ENCODE data around the gene LMBRD1. TPM values are rescaled to one million over a fixed set of nuclear protein-coding genes. Genes with fewer than 3 reads are reported as not detected.

The LMBRD1 gene
- total and polyA plus RNA-seq, 7 donors: 19.7 to 37.0 (median 25.5) TPM

- Histone ChIP-seq H3K4me3 (no peak overlapping the region), H3K4me1 (no peaks in the 10 kb centered on the region), H3K27me3 (ENCODE audit: insufficient read depth in 3 of 3, low read length in 2 of 3) (no peaks in the 10 kb centered on the region), H3K9me3 (no peaks in the 10 kb centered on the region), H3K27ac (no peak overlapping the region), H3K36me3 (ENCODE audit: insufficient read depth in 1 of 2, low read depth in 1 of 2) (no peaks in the 10 kb centered on the region)
- no peak for TF ChIP-seq CTCF (IDR thresholded peaks at IDR 0.05)
- WGBS, 3 donors: 90 to 94% (median 91%) methylated on average over 1 of the region's 1 CpG
- intact Hi-C loops (cut with DNase I): no loop called here
- ATAC-seq: no peak
- DNase-seq: no peak
These were observed 23.6 kb upstream of the LMBRD1 start for GRCh38 chr6:69820438-69820837.

- TF ChIP-seq CTCF (IDR thresholded peaks at IDR 0.05): no peak
- Histone ChIP-seq H3K27ac (no peak overlapping the region), H3K9me3 (no peaks in the 10 kb centered on the region), H3K4me1 (no peaks in the 10 kb centered on the region), H3K4me3 (no peak overlapping the region), H3K27me3 (ENCODE audit: insufficient read depth in 3 of 3, low read length in 2 of 3) (no peaks in the 10 kb centered on the region), H3K36me3 (ENCODE audit: insufficient read depth in 1 of 2, low read depth in 1 of 2) (no peaks in the 10 kb centered on the region)
- DNase-seq: no peak
- 99 to 100% (median 100%) methylated on average over 1 of the region's 1 CpG for WGBS, 3 donors
- intact Hi-C loops (cut with DNase I): no loop called here
- ATAC-seq: no peak
These were observed 23.2 kb upstream of the LMBRD1 start for GRCh38 chr6:69820018-69820417.

GRCh38 chr6:69819138-69819537 lies 22.3 kb upstream of the LMBRD1 start:
- H3K27me3 ChIP-seq (ENCODE audit: insufficient read depth in 3 of 3, low read length in 2 of 3): no peaks in the 10 kb centered on the region
- WGBS, 3 donors: 88 to 93% (median 91%) methylated on average over 4 of the region's 4 CpGs
- H3K36me3 ChIP-seq (ENCODE audit: insufficient read depth in 1 of 2, low read depth in 1 of 2): no peaks in the 10 kb centered on the region
- no peak overlapping the region for H3K27ac ChIP-seq
- no peak for ATAC-seq
- no peak for TF ChIP-seq CTCF (IDR thresholded peaks at IDR 0.05)
- no peaks in the 10 kb centered on the region for H3K4me1 ChIP-seq
- no peak for DNase-seq
- no peaks in the 10 kb centered on the region for H3K9me3 ChIP-seq
- no peak overlapping the region for H3K4me3 ChIP-seq
- intact Hi-C loops (cut with DNase I): no loop called here

GRCh38 chr6:69818223-69818930 lies 21.6 kb upstream of the LMBRD1 start:
- ATAC-seq: no peak
- H3K27ac ChIP-seq: no peak overlapping the region
- no peak for DNase-seq
- WGBS, 3 donors: 94 to 100% (median 95%) methylated on average over 2 of the region's 2 CpGs
- H3K9me3 ChIP-seq: no peaks in the 10 kb centered on the region
- intact Hi-C loops (cut with DNase I): no loop called here
- TF ChIP-seq CTCF (IDR thresholded peaks at IDR 0.05): no peak
- H3K4me1 ChIP-seq: no peaks in the 10 kb centered on the region
- H3K36me3 ChIP-seq (ENCODE audit: insufficient read depth in 1 of 2, low read depth in 1 of 2): no peaks in the 10 kb centered on the region
- no peak overlapping the region for H3K4me3 ChIP-seq
- no peaks in the 10 kb centered on the region for H3K27me3 ChIP-seq (ENCODE audit: insufficient read depth in 3 of 3, low read length in 2 of 3)

- no peak overlapping the region for H3K4me3 ChIP-seq
- no peak for TF ChIP-seq CTCF (IDR thresholded peaks at IDR 0.05)
- no peak for ATAC-seq
These were observed 20.5 kb upstream of the LMBRD1 start for GRCh38 chr6:69817358-69817757.

More at GRCh38 chr6:69817358-69817757, 20.5 kb upstream of the LMBRD1 start:
- H3K27me3 ChIP-seq (ENCODE audit: insufficient read depth in 3 of 3, low read length in 2 of 3): no peaks in the 10 kb centered on the region
- intact Hi-C loops (cut with DNase I): no loop called here
- H3K36me3 ChIP-seq (ENCODE audit: insufficient read depth in 1 of 2, low read depth in 1 of 2): no peaks in the 10 kb centered on the region
- DNase-seq: no peak
- H3K9me3 ChIP-seq: no peaks in the 10 kb centered on the region
- no peaks in the 10 kb centered on the region for H3K4me1 ChIP-seq
- H3K27ac ChIP-seq: no peak overlapping the region
